Neural cell (in vitro differentiated cells): Measurements from ENCODE around the gene TMEM252. TPM values are rescaled to one million over a fixed set of nuclear protein-coding genes. Genes with fewer than 3 reads are reported as not detected.

Experiments used
- H2AFZ ChIP-seq: fragments of 200-600, 300-800 bp; sonication (generic), shearing (Covaris generic); 2 replicates; pipeline ENCODE4 v1.6.0; 2014; ENCODE audit warnings: low read depth, mild to moderate bottlenecking, antibody characterized with exemption, low read length, moderate library complexity
- H3F3A ChIP-seq: fragments of 200-600 bp; shearing (Covaris generic); 2 replicates; pipeline ENCODE4 v1.6.1; 2016; ENCODE audit warnings: mild to moderate bottlenecking, moderate library complexity, mixed read lengths, antibody characterized with exemption, low read length; ENCODE audit not compliant: insufficient read depth, poor library complexity, severe bottlenecking
- H3K27ac ChIP-seq: fragments of 200-600, 300-800 bp; sonication (generic), shearing (Covaris generic); 2 replicates; pipeline ENCODE4 v1.5.1; 2014; ENCODE audit warnings: mild to moderate bottlenecking, low read length, moderate library complexity
- H3K27me3 ChIP-seq: fragments of 300-800, 200-600 bp; sonication (generic), shearing (Covaris generic); 2 replicates; pipeline ENCODE4 v1.6.0; 2014; ENCODE audit warnings: mild to moderate bottlenecking, low read depth, low read length, moderate library complexity; ENCODE audit not compliant: insufficient read depth
- H3K36me3 ChIP-seq: fragments of 300-800, 200-600 bp; sonication (generic), shearing (Covaris generic); 2 replicates; pipeline ENCODE4 v1.5.1; 2014; ENCODE audit warnings: mild to moderate bottlenecking, antibody characterized with exemption, low read length, moderate library complexity; ENCODE audit not compliant: insufficient read depth
- H3K4me2 ChIP-seq: fragments of 300-800, 200-600 bp; sonication (generic), shearing (Covaris generic); 2 replicates; pipeline ENCODE4 v1.6.0; 2014; ENCODE audit warnings: mild to moderate bottlenecking, low read length
- H3K4me3 ChIP-seq: fragments of 300-800, 200-600 bp; sonication (generic), shearing (Covaris generic); 2 replicates; pipeline ENCODE4 v1.5.1; 2014; ENCODE audit warnings: mild to moderate bottlenecking, low read length, moderate library complexity
- H3K79me2 ChIP-seq: fragments of 200-600 bp; shearing (Covaris generic); replicated peaks from 2 replicates; pipeline ENCODE4 v1.6.0; 2014; ENCODE audit warnings: mild to moderate bottlenecking, low read length, moderate library complexity; ENCODE audit not compliant: insufficient read depth
- H3K9ac ChIP-seq: fragments of 300-800, 200-600 bp; sonication (generic), shearing (Covaris generic); 2 replicates; pipeline ENCODE4 v1.6.1; 2016; ENCODE audit warnings: mild to moderate bottlenecking, low read length, mixed read lengths
- H3K9me2 ChIP-seq: fragments of 200-600 bp; shearing (Covaris generic); 2 replicates; pipeline ENCODE4 v1.6.1; 2016; ENCODE audit warnings: mild to moderate bottlenecking, low read length, mixed read lengths; ENCODE audit not compliant: insufficient read depth
- H3K9me3 ChIP-seq: fragments of 200-600, 300-800 bp; sonication (generic), shearing (Covaris generic); 2 replicates; pipeline ENCODE4 v1.6.1; 2016; ENCODE audit warnings: mild to moderate bottlenecking, mixed run types, low read length, moderate library complexity, mixed read lengths
- H4K20me1 ChIP-seq: fragments of 200-600 bp; shearing (Covaris generic); 2 replicates; pipeline ENCODE4 v1.6.1; 2016; ENCODE audit warnings: mild to moderate bottlenecking, mixed run types; ENCODE audit not compliant: insufficient read depth
- CTCF ChIP-seq: fragments of 450-650 bp; IDR thresholded peaks from 2 replicates; pipeline ENCODE4 v1.5.1; 2014; ENCODE audit warnings: antibody characterized with exemption, mild to moderate bottlenecking, moderate library complexity; ENCODE audit not compliant: poor library complexity, severe bottlenecking
- EP300 ChIP-seq: fragments of 450-650 bp; conservative IDR thresholded peaks from 2 replicates; pipeline ENCODE4 v1.6.1; 2014; ENCODE audit warnings: antibody characterized with exemption, mild to moderate bottlenecking, moderate library complexity; ENCODE audit not compliant: poor library complexity, severe bottlenecking
- EZH2 ChIP-seq: fragments of 200-600, 300-800 bp; shearing (Covaris generic), sonication (generic); IDR thresholded peaks from 2 replicates; pipeline ENCODE4 v1.6.1; 2014; ENCODE audit warnings: antibody characterized with exemption, low read length, borderline replicate concordance, mild to moderate bottlenecking; ENCODE audit not compliant: insufficient read depth, poor library complexity, severe bottlenecking
- MXI1 ChIP-seq: fragments of 450-650 bp; conservative IDR thresholded peaks from 2 replicates; pipeline ENCODE4 v1.6.1; 2014; ENCODE audit warnings: antibody characterized with exemption, mild to moderate bottlenecking; ENCODE audit not compliant: poor library complexity, severe bottlenecking
- POLR2AphosphoS5 ChIP-seq: IDR thresholded peaks from 2 replicates; pipeline ENCODE4 v1.6.1; 2012
- RAD21 ChIP-seq: fragments of 450-650 bp; conservative IDR thresholded peaks from 2 replicates; pipeline ENCODE4 v1.6.1; 2014; ENCODE audit warnings: antibody characterized with exemption, mild to moderate bottlenecking, moderate library complexity
- SMC3 ChIP-seq: fragments of 450-650 bp; conservative IDR thresholded peaks from 2 replicates; pipeline ENCODE4 v1.6.1; 2014; ENCODE audit warnings: antibody characterized with exemption, mild to moderate bottlenecking, moderate library complexity; ENCODE audit not compliant: poor library complexity
- TAF1 ChIP-seq: IDR thresholded peaks from 2 replicates; pipeline ENCODE4 v1.6.1; 2012; ENCODE audit warnings: low read depth
- polyA plus RNA-seq: library from polyadenylated mRNA; depleted of rRNA; stranded (reverse); fragments of >200 nt; gene quantifications from 2 replicates; pipeline ENCODE4 v1.2.3, GENCODE V29; 2014
- TF ChIP-seq, protein P1 (sequence below): IDR thresholded peaks from 2 replicates; pipeline ENCODE4 v1.6.1; 2012; ENCODE audit warnings: borderline replicate concordance

Gene TMEM252
- polyA plus RNA-seq, 1 donor from 2014 or later: not detected

DNA sequence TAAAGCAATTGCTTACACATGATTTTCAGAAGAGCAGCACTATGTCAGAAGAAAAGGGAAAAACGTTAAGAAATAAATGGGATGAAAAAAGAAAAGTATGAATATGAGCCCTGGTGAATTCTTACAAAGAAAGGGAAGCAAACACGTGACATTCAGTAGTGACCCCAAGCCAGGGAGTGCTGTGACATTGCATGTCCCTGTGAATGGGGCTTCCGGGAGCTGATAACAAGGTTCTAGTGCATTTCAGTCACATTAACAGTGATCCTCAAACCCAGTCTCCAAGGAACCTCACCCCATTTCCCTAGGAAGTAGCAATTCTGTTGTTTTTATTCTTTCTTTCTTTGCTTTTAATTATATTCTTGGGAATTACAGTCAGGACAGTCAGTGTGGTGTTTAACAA, 27.3 kb downstream of the TMEM252 start:
- Histone ChIP-seq H3K79me2 (no peaks in the 10 kb centered on the region), H3K27me3 (no peaks in the 10 kb centered on the region), H3K36me3 (no peaks in the 10 kb centered on the region), H3K9ac (no peak overlapping the region), H3K27ac (no peak overlapping the region), H3K9me3 (no peaks in the 10 kb centered on the region), H2AFZ (no peak overlapping the region), H3K4me3 (no peak overlapping the region), H3K4me2 (no peak overlapping the region), H4K20me1 (no peaks in the 10 kb centered on the region), H3K9me2 (no peaks in the 10 kb centered on the region), H3F3A (no peaks in the 10 kb centered on the region)
- TF ChIP-seq EZH2 (no peak), TAF1 (no peak), CTCF (no peak), POLR2AphosphoS5 (no peak), SMC3 (no peak), EP300 (no peak), MXI1 (no peak), RAD21 (no peak)
- TF ChIP-seq, protein P1, sequence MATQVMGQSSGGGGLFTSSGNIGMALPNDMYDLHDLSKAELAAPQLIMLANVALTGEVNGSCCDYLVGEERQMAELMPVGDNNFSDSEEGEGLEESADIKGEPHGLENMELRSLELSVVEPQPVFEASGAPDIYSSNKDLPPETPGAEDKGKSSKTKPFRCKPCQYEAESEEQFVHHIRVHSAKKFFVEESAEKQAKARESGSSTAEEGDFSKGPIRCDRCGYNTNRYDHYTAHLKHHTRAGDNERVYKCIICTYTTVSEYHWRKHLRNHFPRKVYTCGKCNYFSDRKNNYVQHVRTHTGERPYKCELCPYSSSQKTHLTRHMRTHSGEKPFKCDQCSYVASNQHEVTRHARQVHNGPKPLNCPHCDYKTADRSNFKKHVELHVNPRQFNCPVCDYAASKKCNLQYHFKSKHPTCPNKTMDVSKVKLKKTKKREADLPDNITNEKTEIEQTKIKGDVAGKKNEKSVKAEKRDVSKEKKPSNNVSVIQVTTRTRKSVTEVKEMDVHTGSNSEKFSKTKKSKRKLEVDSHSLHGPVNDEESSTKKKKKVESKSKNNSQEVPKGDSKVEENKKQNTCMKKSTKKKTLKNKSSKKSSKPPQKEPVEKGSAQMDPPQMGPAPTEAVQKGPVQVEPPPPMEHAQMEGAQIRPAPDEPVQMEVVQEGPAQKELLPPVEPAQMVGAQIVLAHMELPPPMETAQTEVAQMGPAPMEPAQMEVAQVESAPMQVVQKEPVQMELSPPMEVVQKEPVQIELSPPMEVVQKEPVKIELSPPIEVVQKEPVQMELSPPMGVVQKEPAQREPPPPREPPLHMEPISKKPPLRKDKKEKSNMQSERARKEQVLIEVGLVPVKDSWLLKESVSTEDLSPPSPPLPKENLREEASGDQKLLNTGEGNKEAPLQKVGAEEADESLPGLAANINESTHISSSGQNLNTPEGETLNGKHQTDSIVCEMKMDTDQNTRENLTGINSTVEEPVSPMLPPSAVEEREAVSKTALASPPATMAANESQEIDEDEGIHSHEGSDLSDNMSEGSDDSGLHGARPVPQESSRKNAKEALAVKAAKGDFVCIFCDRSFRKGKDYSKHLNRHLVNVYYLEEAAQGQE: no peak

GRCh38 chr9:68509689-68510088, 31.0 kb downstream of the TMEM252 start:
- Histone ChIP-seq H3K9ac (no peak overlapping the region), H3K27ac (no peak overlapping the region), H3K4me2 (no peak overlapping the region), H3K36me3 (no peaks in the 10 kb centered on the region), H4K20me1 (no peaks in the 10 kb centered on the region), H3K9me2 (no peaks in the 10 kb centered on the region), H2AFZ (no peak overlapping the region), H3K27me3 (no peaks in the 10 kb centered on the region), H3K4me3 (no peak overlapping the region), H3K79me2 (no peaks in the 10 kb centered on the region), H3F3A (no peaks in the 10 kb centered on the region), H3K9me3 (no peaks in the 10 kb centered on the region)
- TF ChIP-seq EP300 (no peak), CTCF (no peak), MXI1 (no peak), SMC3 (no peak), RAD21 (no peak), EZH2 (no peak), TAF1 (no peak), POLR2AphosphoS5 (no peak)
- TF ChIP-seq, protein P1: no peak
